Activated CD8-positive, alpha-beta memory T cell treated with anti-CD3 and anti-CD28 coated beads, Interleukin-2, amount 50 U/mL, for 24 hours (primary cell): ENCODE measurements around the gene KIF18B.

Experiments
- DNase-seq: peaks from one replicate; pipeline ENCODE4 v3.0.0-alpha.2; 2020; ENCODE audit errors: extremely low read depth

KIF18B gene

GRCh38 chr17:44905006-44906000 is 42.3 kb downstream of the KIF18B start:
- no peak for DNase-seq

- no peak for DNase-seq
These were observed 43.3 kb downstream of the KIF18B start for GRCh38 chr17:44904001-44904984.

- no peak for DNase-seq
These were observed 44.4 kb downstream of the KIF18B start for GRCh38 chr17:44903012-44903685.

- DNase-seq = no peak
These were observed 45.3 kb downstream of the KIF18B start for GRCh38 chr17:44902135-44902760.

GRCh38 chr17:44901411-44901921 is 46.1 kb downstream of the KIF18B start:
- no peak for DNase-seq

- no peak for DNase-seq
These were observed 46.7 kb downstream of the KIF18B start for GRCh38 chr17:44900894-44901293.

GRCh38 chr17:44899074-44899782 is 48.3 kb downstream of the KIF18B start, which contains the start of gene EFTUD2:
Gene EFTUD2, minus strand, starts transcription at chr17:44899445. Its CDS starts 4,924 bp downstream, at chr17:44894521.
- peak; percentile 75 for DNase-seq

- DNase-seq = no peak
These were observed 48.9 kb downstream of the KIF18B start for GRCh38 chr17:44898768-44899073.

- DNase-seq = no peak
These were observed 52.9 kb downstream of the KIF18B start for GRCh38 chr17:44894642-44895041.

GRCh38 chr17:44892250-44892649 is 55.3 kb downstream of the KIF18B start:
- no peak for DNase-seq

- no peak for DNase-seq
These were observed 58.6 kb downstream of the KIF18B start for GRCh38 chr17:44889003-44889402.

GRCh38 chr17:44887971-44888954 is 59.3 kb downstream of the KIF18B start:
- no peak for DNase-seq

- DNase-seq = no peak
These were observed 60.6 kb downstream of the KIF18B start for GRCh38 chr17:44887016-44887415.

GRCh38 chr17:44884941-44885340 is 62.6 kb downstream of the KIF18B start:
- no peak for DNase-seq

- no peak for DNase-seq
These were observed 66.4 kb downstream of the KIF18B start for GRCh38 chr17:44881145-44881544.

- no peak for DNase-seq
These were observed 67.5 kb downstream of the KIF18B start for GRCh38 chr17:44880062-44880461.

- DNase-seq = no peak
These were observed 68.2 kb downstream of the KIF18B start for GRCh38 chr17:44879376-44879775.

- no peak for DNase-seq
These were observed 68.8 kb downstream of the KIF18B start for GRCh38 chr17:44878627-44879221.

- no peak for DNase-seq
These were observed 70.5 kb downstream of the KIF18B start for GRCh38 chr17:44877121-44877520.
